GM12878 (cell line): Measurements from ENCODE around the gene GTPBP10.

ENCODE experiments used
- ATF7 ChIP-seq: fragments of 450-650 bp; IDR thresholded peaks from 2 replicates; pipeline ENCODE4 v1.6.1; 2016; ENCODE audit warnings: low read depth, mild to moderate bottlenecking
- HDAC6 ChIP-seq: fragments of 200-600 bp; sonication (generic); IDR thresholded peaks from one replicate; pipeline ENCODE4 v1.8.0; 2017; ENCODE audit warnings: antibody characterized with exemption; ENCODE audit not compliant: unreplicated experiment
- RAD21 ChIP-seq: IDR thresholded peaks from 2 replicates; pipeline ENCODE4 v1.6.1; 2011; ENCODE audit warnings: mild to moderate bottlenecking, low read depth, low read length, moderate library complexity; ENCODE audit not compliant: insufficient read depth
- SIN3A ChIP-seq: IDR thresholded peaks from 2 replicates; pipeline ENCODE4 v1.6.1; 2012; ENCODE audit warnings: low read depth, low read length, improper control_type of control experiment
- ZNF274 ChIP-seq: IDR thresholded peaks from one replicate; pipeline ENCODE4 v1.8.0; 2011; ENCODE audit not compliant: insufficient read length, insufficient read depth
- TF ChIP-seq, protein P1 (sequence below): IDR thresholded peaks from 2 replicates; pipeline ENCODE4 v1.6.1; 2011; ENCODE audit warnings: low read depth, low read length, improper control_type of control experiment, borderline replicate concordance
- TF ChIP-seq, protein P2 (sequence below), 3 experiments: IDR thresholded peaks in 2 of 3; conservative IDR thresholded peaks in 1 of 3; 2 replicates each; pipeline ENCODE4 v1.5.1; 2011; ENCODE audit warnings: low read depth in 3 of 3, low read length in 3 of 3, mild to moderate bottlenecking in 3 of 3, control low read depth in 2 of 3, moderate library complexity in 2 of 3, inconsistent platforms in 1 of 3, mixed read lengths in 1 of 3; ENCODE audit not compliant: control insufficient read depth in 2 of 3, insufficient read depth in 1 of 3; ENCODE audit errors: extremely low read depth in 1 of 3
- TF ChIP-seq, protein P3 (sequence below): IDR thresholded peaks from 2 replicates; pipeline ENCODE4 v1.6.1; 2012; ENCODE audit warnings: low read depth, low read length, improper control_type of control experiment

DNA sequence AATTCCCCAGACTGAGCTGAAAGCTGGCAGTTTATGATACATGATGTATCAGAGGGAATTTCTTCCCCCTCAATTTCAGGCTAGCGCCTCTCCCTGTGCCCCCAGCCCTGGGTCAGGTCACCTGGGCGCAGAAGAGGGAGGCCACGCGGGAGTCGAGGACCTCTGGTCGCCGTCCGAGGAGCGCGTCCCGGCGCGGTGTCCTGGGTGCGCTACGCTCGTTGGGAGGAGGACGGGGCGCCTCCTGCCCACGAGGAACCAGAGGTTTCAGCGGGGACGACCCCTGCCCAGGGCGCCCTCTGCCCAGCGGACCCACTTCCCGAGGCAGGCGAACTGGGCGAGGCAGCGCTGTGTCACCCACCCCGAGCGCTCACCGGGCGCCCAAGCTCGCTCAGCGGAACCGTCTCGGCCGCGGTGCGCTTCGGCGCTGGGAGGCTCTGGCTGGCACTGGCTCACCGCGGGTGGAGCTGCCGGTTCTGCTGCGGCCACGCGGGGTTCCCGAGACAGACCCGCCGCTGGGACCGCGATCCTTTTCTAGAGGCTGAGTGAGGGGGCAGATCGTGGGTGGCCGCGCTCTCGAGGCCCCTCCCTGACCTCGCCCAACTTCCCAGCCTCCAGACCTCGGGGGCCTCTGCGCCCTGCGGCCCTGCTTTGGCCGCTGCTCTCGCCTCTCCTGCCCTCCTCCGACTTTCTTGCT lies 25.6 kb upstream of the GTPBP10 start, which contains the start of gene FAM237B:
- TF ChIP-seq, protein P1, sequence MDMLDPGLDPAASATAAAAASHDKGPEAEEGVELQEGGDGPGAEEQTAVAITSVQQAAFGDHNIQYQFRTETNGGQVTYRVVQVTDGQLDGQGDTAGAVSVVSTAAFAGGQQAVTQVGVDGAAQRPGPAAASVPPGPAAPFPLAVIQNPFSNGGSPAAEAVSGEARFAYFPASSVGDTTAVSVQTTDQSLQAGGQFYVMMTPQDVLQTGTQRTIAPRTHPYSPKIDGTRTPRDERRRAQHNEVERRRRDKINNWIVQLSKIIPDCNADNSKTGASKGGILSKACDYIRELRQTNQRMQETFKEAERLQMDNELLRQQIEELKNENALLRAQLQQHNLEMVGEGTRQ: no peak
- TF ChIP-seq SIN3A: no peak
- TF ChIP-seq, protein P2, sequence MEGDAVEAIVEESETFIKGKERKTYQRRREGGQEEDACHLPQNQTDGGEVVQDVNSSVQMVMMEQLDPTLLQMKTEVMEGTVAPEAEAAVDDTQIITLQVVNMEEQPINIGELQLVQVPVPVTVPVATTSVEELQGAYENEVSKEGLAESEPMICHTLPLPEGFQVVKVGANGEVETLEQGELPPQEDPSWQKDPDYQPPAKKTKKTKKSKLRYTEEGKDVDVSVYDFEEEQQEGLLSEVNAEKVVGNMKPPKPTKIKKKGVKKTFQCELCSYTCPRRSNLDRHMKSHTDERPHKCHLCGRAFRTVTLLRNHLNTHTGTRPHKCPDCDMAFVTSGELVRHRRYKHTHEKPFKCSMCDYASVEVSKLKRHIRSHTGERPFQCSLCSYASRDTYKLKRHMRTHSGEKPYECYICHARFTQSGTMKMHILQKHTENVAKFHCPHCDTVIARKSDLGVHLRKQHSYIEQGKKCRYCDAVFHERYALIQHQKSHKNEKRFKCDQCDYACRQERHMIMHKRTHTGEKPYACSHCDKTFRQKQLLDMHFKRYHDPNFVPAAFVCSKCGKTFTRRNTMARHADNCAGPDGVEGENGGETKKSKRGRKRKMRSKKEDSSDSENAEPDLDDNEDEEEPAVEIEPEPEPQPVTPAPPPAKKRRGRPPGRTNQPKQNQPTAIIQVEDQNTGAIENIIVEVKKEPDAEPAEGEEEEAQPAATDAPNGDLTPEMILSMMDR (IDR thresholded peaks at IDR 0.05 in 2 of 3, conservative IDR thresholded peaks at IDR 0.05 in 1 of 3; ENCODE audit: control insufficient read depth in 2 of 3, extremely low read depth in 1 of 3, insufficient read depth in 1 of 3, low read depth in 3 of 3, low read length in 3 of 3): no peak
- TF ChIP-seq ZNF274: no peak
- TF ChIP-seq, protein P3, sequence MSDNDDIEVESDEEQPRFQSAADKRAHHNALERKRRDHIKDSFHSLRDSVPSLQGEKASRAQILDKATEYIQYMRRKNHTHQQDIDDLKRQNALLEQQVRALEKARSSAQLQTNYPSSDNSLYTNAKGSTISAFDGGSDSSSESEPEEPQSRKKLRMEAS: no peak
- TF ChIP-seq ATF7: no peak
- no peak for TF ChIP-seq RAD21
- TF ChIP-seq HDAC6: no peak
